Nucleus accumbens (tissue), 56 donors: ENCODE measurements around the gene LRIT1.

Experiments
- DNase-seq, 56 donors: peaks; one replicate each; lab custom pipeline; 2025; lab: John Stamatoyannopoulos, UW

LRIT1 gene

DNA sequence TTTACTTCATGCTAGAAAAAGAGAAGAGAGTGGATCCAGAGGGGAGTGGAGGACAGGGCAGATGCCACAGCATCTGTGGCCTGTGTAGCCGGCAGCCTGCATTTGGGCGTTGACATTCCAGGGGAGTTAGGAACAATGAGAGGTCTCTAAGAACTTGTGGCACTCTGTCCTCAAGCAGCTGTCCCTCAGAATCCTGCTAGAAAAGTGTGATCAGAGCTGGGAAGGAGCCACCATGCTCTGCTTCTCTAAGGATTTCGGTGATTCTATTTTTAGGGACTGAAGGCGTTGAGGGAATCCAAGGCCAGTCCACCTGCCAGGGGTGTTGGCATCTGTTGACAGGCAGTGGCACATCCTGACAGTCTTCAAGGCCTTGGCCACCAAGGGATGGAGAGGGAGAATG is 23.6 kb downstream of the LRIT1 start:
- DNase-seq: no peak

DNA sequence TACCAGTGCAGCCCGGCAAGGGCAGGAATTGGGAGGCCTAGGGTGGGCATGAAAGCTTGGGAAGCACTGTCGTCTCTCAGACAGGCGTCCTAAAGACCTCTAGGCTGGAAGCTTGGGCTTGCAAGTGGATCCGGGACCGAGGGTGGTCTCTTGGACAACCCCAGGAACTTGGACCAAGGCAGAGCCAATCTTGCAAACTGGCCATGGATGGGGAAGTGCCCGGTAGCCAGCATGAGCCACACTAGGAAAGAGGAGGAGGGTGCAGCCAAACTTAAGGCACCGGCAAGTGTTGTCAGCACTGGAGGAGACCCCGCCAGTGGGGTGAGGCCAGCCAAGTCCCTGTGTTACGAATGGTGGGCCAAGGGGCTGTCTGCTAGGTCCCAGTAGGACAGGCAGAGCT is 24.5 kb downstream of the LRIT1 start:
- no peak for DNase-seq

DNA sequence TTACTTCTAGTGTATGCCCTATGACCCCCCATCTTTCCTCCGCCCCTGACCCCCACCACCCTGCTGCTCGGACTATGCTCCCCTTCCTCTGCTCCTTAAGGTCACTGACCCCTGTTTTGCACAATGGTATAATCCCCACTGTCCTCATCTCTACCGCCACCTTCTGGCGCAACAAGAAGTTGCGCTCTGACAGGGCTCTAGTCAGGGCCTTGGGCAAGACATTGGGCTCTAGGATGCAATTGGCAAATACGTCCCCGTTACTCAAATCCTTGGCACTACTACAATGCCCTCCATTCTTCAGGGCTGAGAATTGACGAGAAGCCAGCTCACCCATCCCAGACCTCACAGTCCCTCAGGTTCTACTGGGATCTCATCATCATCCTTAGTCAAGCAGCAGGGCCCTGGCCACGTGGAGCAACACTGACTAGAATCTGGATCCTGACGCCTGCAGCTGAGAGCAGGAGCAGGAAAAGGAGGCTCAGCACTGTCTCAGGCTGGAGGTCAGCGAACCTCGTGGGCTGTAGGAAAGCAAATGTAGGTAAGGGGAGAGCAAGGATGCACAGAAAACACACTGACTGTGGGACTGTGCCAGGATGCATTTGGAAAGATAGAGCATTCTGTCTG is 26.6 kb downstream of the LRIT1 start:
- DNase-seq: peak in 11 of 56 donors; percentile 2 to 52 (median 23)

DNA sequence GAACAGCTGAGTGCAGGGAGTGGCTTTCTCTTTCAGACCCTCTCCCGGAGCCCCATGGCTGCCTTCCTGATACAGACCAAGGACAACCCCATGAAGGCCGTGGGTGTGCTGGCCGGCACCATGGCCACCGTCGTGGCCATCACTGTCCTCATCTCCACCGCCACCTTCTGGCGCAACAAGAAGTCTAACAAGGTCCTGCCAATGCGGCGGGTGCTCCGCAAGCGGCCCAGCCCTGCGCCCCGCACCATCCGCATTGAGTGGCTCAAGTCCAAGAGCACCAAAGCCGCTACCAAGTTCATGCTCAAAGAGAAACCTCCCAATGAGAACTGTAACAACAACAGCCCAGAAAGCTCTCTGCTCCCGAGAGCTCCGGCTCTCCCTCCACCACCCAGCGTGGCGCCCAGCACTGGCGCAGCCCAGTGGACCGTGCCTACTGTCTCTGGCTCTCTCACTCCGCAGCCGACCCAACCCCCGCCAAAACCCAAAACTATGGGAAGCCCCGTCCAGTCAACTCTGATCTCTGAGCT is 27.2 kb downstream of the LRIT1 start:
- no peak for DNase-seq

DNA sequence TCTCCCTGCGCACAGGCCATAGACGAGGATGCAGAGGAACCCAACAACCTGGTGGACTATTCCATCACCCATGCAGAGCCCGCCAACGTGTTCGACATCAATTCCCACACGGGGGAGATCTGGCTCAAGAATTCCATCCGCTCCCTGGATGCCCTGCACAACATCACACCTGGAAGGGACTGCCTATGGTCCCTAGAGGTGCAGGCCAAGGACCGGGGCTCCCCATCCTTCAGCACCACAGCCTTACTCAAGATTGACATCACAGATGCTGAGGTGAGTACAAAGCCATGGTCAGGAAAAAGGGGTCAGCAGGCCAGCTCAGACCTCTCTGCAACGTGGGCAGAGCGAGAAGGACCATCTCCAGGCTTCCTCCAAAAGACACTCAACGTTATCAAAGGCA is 28.3 kb downstream of the LRIT1 start:
- DNase-seq: no peak

DNA sequence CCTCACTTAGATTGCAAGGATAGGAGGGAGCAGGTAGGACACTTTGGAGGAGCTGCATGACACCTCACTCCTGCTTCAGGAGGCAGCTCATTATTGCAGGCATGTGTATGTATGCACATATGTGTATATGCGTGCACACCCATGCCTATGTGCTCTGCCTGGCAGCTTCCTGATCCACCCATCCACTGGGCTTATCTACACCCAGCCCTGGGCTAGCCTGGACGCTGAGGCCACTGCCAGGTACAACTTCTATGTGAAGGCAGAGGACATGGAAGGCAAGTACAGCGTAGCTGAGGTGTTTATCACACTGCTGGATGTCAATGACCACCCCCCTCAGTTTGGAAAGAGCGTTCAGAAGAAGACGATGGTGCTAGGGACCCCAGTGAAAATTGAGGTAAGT is 29.3 kb downstream of the LRIT1 start:
- DNase-seq: no peak

DNA sequence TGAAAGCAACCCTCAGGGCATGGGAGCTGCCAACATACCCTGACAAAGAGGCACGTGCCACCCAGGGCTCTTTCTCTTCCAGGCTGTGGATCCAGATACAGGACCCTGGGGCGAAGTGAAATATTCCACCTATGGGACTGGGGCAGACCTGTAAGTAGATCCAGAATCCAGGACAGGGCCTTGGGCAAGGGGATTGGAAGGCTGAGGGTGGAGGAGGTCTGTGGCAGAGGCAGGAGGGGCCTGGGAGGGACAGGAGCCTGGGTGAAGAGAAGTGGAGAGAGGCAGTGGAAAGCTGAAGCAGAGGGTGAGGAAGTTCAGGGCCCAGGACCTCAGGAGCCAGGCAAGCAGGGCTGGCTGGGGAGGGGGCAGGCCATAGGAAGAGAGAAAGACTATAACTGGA is 29.8 kb downstream of the LRIT1 start:
- no peak for DNase-seq

DNA sequence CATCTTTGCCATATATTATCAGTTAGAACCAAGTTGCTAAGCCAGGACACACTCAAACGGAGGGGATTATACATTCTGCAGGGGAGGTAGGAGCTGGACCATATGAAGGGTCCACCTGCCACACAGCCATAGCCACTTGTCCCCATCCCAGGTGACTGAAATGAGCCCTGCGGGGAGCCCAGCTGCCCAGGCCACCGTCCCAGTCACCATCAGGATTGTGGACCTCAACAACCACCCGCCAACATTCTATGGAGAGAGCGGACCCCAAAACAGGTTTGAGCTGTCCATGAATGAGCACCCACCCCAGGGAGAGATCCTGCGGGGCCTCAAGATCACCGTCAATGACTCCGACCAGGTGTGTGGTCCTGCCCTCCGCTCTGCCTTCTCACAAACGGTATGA is 33.3 kb downstream of the LRIT1 start:
- no peak for DNase-seq

DNA sequence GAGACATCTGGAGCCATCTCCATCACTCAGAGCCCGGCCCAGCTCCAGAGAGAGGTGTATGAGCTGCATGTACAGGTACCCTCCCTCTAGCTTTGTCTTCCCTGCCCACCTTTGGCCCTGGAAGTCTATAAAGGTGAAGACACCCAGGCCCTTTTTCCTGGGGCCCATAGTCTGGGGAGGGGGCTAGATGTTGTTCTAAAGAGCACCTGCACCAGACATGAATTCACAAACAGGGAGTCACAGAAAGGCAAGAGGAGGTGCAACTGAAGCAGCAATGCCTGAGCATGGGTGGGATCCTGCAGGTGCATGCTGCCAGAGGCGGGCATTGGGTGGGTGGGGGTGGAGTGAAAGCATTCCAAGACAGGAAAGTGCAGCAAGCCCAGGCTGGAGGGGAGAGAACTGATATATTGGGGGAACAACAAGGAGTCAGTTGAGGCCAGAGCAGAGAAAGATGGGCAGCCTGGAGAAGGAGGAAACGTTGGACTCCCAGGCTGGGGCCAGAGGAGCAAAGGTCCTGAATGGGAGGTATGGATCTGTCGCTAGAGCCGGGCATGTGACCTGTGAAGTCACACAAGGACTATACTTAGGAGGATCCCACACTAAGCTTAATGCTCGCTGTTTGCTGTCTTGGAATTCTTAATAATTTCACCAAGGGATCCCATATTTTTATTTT is 35.4 kb downstream of the LRIT1 start:
- DNase-seq: no peak

DNA sequence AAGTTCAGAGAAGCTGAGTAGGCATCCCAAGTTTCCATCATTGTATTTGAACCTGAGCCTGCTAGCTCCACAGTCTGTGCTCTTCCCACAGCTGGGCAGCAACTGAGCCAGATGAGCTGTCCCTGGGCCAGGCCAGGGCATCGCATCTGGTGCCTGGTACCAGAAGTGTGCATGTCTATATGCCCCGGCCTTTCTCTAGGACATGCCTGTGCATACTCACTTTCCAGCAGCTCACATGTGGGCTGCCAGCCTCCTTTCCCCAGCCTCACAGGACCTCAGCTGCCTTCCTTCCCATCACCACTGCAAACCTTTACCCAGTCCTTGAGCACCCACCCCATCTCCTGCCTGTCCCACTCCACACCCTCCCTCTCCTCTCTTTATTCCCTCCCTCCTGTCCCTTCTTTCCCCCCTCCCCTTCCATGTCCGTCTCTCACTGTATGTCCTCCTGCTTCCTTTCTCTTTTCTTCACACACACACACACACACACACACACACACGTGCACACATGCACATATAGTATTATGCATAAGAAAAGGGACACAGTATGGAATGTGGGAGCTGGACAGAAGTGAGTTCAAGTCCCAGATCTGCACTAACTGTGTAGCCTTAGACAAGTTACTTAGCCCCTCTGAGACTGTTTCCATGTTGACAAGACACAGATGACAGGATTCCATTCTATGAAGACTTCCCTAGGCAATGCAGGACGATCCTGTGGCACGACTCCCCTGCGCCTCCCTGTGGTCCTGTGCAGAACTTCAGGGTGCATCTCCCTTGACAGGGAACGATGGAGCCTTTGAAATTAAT is 36.1 kb downstream of the LRIT1 start:
- DNase-seq: peak in 47 of 56 donors; percentile 8 to 85 (median 43)

DNA sequence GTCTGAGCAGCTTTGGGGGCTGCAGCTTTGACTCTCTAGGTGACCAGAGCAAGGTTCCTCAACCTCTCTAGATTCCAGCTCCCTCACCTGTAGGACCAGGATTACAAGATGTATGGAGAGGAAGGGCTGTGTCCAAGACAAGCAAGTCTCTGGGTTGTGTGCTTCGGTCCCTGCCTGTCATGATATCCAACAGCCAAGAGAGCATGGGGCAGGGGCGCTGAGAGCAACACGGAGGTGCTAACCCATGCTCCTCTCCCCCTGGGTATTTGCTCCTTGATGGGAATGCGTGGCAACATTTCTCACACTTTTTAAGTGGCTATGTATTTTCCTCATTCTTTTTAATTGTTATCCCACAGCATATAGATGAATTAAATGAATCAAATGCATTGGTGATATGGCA is 36.7 kb downstream of the LRIT1 start:
- no peak for DNase-seq

DNA sequence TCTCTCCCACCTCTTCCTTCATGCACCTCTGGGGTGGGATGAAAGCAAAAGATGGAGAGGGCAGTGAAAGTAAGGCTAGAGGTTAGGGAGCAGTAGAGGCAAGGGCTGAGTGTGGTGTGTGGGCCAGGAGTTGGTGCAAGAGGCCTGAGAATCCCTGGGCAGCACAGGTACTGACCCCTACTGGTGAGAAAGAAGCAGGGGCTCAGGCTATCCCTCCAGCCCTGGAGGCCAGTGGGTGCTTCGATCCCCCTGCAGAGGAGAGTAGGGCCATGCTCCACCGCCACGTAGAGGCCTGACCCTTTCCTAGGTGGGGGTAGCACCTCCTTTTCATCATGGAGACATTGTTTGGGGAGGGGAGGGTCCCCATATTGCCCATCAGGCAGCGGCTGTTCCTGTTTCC is 37.2 kb downstream of the LRIT1 start:
- DNase-seq: no peak

DNA sequence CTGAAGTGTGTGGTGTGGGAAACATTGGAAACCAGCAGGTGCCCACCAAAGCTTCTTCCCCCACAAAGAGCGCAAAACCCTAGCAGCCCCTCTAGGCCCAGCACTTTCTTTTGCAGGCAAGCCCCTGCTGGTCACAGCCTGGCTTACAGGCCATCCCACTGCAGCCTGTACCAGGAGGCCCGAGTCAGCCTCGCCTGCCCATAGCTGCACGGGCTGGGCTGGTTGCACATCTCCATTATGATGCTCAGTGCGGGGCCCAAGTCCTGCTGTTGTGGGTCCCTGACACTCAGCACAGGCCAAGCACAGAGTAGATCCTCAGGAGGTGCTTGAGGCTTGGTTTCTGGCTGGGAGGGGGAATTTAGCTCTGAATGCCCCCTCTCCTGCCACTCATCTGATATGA is 39.0 kb downstream of the LRIT1 start:
- no peak for DNase-seq

DNA sequence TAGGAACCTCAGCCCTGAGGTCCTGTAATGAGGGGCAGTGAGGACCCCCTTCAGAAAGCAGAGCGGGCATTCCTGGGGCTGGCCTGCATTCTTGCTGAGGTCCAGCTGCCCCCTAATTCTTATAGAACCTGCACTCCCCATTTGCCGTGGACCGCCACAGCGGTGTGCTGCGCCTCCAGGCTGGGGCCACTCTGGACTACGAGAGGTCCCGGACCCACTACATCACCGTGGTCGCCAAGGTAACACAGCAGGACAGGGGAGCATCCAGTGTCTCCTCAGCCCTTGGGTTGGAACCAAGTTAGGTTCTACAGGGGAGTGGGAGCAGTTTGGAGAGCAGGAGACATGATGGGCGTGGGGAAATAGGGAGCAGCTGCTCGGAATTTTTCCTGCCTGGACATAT is 39.7 kb downstream of the LRIT1 start:
- DNase-seq: no peak

DNA sequence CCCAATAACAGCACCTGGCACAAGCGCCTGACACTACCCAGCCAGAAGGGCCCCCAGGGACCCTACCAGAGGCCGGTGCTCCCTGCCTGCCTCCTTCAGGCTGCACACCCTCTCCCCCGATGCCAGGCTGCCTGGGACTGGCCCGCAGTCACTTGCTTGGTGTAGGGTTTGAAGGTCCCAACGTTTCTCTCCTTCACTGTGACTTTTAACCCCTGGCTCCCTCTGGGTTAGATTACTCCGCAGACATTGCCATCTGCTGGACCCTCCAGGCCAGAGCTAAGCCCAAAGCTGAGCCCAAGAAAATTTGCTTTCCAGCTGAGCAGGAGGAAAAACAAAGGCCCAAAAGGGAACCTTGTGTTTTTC is 40.1 kb downstream of the LRIT1 start:
- no peak for DNase-seq

DNA sequence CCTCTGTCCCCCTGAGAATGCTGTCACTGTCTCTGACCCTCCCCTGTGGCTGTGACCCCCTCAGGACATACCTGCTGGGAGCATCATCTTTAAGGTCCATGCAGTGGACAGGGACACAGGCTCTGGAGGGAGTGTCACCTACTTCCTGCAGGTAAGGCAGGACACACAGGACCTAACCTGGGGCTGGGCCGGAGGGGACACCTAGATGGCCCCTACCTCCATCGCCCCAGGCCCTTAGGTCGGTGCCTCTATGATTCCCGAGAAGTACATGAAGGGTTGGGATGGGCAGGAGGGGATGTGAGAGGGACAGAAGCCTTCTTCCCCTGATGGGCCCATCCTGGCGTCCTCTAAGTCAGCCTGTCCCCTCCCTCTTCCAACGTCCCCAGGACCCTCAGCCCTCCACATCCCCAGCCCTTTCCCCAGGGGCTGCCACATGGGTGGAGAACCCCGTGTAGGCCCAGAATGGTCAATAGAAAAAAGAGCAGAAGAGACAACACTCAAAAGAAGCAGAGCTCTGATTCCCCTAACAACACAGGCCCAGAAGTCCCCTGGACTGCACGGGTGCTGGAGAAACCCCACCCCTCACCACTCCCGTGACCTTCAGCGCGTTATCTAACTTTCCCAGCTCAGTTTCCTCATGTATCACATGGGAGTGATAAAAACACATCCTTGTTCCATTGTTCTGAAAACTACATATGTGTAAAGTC is 40.7 kb downstream of the LRIT1 start:
- no peak for DNase-seq

DNA sequence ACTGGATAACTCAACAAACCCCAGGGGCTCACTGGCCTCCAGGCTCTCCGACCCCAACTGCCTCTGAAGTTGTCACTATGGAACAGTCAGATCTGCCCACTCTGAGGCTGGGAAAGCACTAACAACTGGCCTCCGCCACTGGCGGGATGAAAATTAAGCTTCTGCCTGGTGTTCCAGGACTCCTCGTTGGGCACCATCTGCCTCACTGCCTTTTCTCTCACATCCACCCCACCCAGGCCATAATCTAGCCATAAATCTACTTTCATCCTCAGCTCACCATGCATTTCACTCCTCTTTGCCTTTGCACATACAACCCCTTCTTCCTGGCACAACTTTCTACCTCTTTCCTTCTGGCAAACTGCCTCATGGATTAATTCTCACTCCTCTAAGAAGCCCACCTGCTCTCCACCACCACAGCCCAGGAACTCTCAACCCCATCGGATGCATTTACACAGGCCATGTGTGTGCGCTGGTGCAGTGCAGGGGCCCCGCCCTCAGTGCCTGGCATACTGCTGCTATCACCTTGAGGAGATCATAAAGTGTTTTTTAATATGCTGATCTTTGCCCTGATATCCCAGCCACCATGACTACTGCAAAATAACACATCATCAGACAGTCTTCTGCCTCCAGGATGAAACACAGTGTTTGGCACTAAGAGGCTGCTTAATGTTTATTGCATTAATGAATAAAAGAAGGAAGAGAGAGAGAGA is 43.0 kb downstream of the LRIT1 start:
- DNase-seq: no peak

DNA sequence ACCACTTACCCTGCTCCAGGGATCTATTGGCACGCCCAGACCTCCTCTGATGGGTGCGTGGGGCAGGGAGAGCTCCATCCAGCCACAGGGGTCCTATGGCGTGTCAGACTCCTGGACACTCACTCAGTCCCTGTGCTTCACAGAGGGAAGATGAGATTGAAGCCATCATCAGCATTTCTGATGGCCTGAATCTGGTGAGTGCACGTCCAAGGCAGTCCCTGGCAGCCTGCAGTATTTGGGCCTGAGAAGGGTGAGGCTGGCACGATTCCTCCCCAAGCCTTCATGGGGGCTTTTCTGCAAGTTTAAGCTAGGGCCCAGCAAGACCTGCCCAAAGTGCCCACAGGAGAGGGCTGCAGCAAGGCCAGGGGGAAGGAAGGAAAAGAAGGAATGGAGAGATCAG is 43.7 kb downstream of the LRIT1 start:
- no peak for DNase-seq

DNA sequence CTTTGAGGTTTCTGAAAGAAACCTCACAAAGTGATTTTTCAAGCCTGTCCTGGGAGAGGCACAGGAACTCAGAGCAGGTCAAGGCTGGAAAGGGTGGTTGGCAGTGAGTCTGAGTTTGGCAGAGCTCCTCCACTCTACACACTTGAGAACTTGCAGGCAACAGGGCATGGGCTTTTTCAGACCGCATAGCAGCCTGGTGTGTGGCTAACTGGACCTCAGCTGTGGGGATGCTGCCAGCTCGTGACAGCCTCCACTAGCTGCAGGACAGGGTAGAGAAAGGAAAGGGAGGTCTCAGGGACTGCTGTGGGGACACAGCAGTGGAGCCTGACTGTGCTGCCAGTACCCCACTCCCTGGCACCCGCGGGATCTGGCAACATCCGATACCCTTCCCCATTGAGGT is 44.4 kb downstream of the LRIT1 start:
- DNase-seq: peak in 15 of 56 donors; percentile 11 to 56 (median 23)

DNA sequence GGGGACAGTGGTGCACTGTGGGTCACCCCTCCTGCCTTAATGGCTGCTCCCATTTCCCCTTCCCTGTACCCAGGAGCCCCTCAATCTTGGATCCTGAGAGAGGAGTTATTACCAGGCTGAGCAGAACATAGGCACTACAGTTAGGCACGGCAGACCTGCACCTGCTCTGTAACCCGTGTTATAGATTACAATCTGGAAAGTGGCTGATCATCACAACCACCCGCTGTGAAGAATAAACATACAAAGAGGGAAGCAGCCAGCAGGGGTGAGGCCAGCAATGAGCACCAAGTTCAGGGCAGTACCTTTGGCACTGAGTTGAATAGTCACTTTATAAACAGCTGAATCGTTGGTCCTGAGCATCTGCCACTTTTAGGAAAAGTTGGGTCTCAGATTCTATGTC is 45.3 kb downstream of the LRIT1 start:
- no peak for DNase-seq
